ENCODE results near the gene CEBPB. TPM values are rescaled to one million over a fixed set of nuclear protein-coding genes. Genes with fewer than 3 reads are reported as not detected.
"Not testable (repeated sequence)": the region's sequence is repeated elsewhere in the genome, so short reads cannot be mapped to it uniquely, and the experiment has no call there.

Gene CEBPB
- total RNA-seq, 1 donor from 2014 or later = 11.3 TPM

DNA sequence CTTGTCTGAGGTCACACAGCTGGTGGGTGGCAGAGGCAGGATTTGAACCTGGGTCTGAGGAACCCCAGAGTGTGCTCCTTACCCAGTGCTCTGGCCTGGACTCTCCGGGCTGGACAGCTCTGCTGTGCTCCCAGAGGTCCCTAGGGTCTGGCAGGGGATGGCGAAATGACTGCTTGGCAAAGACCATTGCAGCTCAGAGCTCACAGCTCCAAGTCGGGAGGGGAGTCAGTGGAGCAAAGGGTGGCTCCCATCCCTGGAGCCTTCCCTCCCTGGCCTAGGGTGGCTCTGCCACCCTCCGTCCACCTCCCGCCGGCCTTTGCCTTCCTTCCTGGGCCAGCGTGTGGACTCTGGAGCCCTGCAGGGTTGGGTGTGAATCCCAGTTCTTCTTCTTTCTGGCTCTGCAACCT, 17.5 kb downstream of the CEBPB start:
- peaks cover 6% of the 10 kb centered on the region for H3K9me3 Mint-ChIP-seq (ENCODE audit: unreplicated experiment)
- DNase-seq = no peak

DNA sequence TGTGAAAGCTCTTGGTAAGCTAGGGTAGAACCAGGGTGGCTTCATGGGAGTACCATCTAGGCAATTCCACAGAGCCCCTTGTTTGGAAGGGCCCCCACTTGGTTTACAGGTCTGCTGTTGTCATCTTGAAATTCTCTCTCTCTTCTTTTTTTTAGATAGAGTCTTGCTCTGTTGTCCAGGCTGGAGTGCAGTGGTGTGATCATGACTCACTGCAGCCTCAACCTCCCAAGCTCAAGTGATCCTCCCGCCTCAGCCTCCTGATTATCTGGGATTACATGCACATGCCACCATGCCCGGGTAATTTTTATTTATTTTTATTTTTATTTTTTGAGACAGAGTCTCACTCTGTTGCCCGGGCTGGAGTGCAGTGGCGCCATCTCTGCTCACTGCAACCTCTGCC, 18.2 kb downstream of the CEBPB start:
- H3K27me3 Mint-ChIP-seq (ENCODE audit: unreplicated experiment); H3K4me1 Mint-ChIP-seq (ENCODE audit: low read depth, unreplicated experiment); H3K27ac Mint-ChIP-seq (ENCODE audit: unreplicated experiment); H3K36me3 Mint-ChIP-seq (ENCODE audit: unreplicated experiment); H3K9me3 Mint-ChIP-seq (ENCODE audit: unreplicated experiment); H3K4me3 Mint-ChIP-seq (ENCODE audit: unreplicated experiment); DNase-seq: not testable (repeated sequence)

More for the DNA sequence above, 17.5 kb downstream of the CEBPB start:
- no peaks in the 10 kb centered on the region for H3K4me1 Mint-ChIP-seq (ENCODE audit: low read depth, unreplicated experiment)
- H3K4me3 Mint-ChIP-seq (ENCODE audit: unreplicated experiment) = no peak overlapping the region
- H3K36me3 Mint-ChIP-seq (ENCODE audit: unreplicated experiment) = peaks cover 15% of the 10 kb centered on the region
- H3K27ac Mint-ChIP-seq (ENCODE audit: unreplicated experiment) = no peak overlapping the region
- peaks cover 3% of the 10 kb centered on the region for H3K27me3 Mint-ChIP-seq (ENCODE audit: unreplicated experiment)
- TF ChIP-seq, protein P1, sequence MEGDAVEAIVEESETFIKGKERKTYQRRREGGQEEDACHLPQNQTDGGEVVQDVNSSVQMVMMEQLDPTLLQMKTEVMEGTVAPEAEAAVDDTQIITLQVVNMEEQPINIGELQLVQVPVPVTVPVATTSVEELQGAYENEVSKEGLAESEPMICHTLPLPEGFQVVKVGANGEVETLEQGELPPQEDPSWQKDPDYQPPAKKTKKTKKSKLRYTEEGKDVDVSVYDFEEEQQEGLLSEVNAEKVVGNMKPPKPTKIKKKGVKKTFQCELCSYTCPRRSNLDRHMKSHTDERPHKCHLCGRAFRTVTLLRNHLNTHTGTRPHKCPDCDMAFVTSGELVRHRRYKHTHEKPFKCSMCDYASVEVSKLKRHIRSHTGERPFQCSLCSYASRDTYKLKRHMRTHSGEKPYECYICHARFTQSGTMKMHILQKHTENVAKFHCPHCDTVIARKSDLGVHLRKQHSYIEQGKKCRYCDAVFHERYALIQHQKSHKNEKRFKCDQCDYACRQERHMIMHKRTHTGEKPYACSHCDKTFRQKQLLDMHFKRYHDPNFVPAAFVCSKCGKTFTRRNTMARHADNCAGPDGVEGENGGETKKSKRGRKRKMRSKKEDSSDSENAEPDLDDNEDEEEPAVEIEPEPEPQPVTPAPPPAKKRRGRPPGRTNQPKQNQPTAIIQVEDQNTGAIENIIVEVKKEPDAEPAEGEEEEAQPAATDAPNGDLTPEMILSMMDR (IDR thresholded peaks at IDR 0.05; ENCODE audit: partially characterized antibody, unreplicated experiment) = no peak

DNA sequence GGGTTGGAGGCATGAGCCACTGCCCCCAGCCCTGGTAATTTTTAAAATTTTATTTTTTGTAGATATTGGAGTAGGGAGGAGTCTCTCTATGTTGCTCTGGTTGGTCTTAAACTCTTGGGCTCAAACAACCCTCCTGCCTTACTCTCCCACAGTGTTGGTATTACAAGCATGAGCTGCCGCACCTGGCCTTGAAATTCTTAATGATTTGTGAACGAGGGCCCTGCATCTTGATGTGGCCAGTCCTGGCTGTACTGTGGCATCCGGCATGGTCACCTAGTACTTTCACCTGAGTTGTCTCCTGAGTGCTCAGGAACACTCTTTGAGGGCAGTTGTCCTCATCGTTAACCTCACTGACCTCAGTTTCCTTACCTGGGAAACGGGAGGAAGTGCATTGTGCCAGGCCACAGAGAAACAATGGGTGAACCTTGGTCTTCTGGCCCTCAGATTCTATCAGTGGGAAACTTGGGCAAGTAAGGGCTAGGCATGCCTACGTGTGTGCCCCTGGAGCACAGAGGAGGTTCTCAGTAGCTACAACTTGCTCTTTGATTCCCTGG, 19.5 kb downstream of the CEBPB start:
- H3K27ac Mint-ChIP-seq (ENCODE audit: unreplicated experiment) = no peak overlapping the region
- H3K27me3 Mint-ChIP-seq (ENCODE audit: unreplicated experiment) = peaks cover 3% of the 10 kb centered on the region
- no peaks in the 10 kb centered on the region for H3K4me1 Mint-ChIP-seq (ENCODE audit: low read depth, unreplicated experiment)
- H3K4me3 Mint-ChIP-seq (ENCODE audit: unreplicated experiment) = no peak overlapping the region
- no peaks in the 10 kb centered on the region for H3K9me3 Mint-ChIP-seq (ENCODE audit: unreplicated experiment)
- H3K36me3 Mint-ChIP-seq (ENCODE audit: unreplicated experiment) = no peaks in the 10 kb centered on the region
- DNase-seq = no peak
- TF ChIP-seq, protein P1 (IDR thresholded peaks at IDR 0.05; ENCODE audit: partially characterized antibody, unreplicated experiment) = no peak

DNA sequence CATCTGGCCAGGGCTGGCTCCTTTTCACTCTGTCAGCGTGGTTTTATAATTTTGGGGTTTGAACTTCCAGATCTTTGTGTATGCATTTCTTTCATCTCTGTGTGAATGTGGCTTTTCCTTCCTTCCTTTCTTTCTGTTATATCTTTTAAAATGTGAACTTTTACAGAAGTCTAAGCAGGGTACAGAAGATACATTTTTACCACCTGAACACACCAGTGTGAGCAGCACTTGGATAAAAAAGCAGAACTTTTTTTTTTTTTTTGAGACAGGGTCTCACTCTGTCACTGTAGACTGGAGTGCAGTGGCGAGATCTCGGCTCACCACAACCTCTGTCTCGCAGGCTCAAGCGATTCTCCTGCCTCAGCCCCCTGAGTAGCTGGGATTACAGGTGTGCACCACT, 20.5 kb downstream of the CEBPB start:
- Mint-ChIP-seq H3K27me3 (ENCODE audit: unreplicated experiment) (peaks cover 3% of the 10 kb centered on the region), H3K4me3 (ENCODE audit: unreplicated experiment) (no peak overlapping the region), H3K36me3 (ENCODE audit: unreplicated experiment) (no peaks in the 10 kb centered on the region), H3K4me1 (ENCODE audit: low read depth, unreplicated experiment) (no peaks in the 10 kb centered on the region), H3K27ac (ENCODE audit: unreplicated experiment) (no peak overlapping the region), H3K9me3 (ENCODE audit: unreplicated experiment) (no peaks in the 10 kb centered on the region)
- DNase-seq = no peak
- TF ChIP-seq, protein P1 (IDR thresholded peaks at IDR 0.05; ENCODE audit: partially characterized antibody, unreplicated experiment) = no peak

DNA sequence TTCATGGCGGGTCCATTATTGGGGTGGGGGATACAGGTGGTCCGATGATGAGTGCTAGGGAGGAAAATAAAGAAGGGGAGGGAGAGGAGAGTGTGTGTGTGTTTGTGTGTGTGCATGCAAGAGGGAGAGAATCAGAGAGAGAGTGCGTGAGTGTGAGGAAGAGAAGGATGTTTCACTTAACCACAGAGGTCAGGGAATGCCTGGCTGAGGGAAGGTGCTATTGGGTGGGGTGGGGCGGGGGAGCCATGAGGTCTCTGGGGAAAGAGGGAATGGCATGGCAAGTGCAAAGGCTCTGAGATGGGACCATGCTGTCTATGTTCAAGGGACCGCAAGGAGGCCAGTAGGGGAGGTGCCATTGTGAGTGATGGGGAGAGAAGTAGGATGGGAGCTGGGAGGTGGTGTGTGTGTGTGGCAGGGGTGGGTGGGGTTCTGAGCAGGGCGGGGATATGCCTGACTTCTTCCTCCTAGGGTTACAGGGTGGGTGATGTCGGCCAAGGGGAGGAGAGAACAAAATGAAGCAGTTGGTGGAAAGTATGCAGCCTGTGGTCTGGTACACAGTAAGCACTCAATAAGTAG, 23.0 kb downstream of the CEBPB start:
- no peak for DNase-seq
- Mint-ChIP-seq H3K4me1 (ENCODE audit: low read depth, unreplicated experiment) (no peaks in the 10 kb centered on the region), H3K27me3 (ENCODE audit: unreplicated experiment) (peaks cover 9% of the 10 kb centered on the region), H3K27ac (ENCODE audit: unreplicated experiment) (no peak overlapping the region), H3K4me3 (ENCODE audit: unreplicated experiment) (no peak overlapping the region), H3K9me3 (ENCODE audit: unreplicated experiment) (no peaks in the 10 kb centered on the region), H3K36me3 (ENCODE audit: unreplicated experiment) (no peaks in the 10 kb centered on the region)
- TF ChIP-seq, protein P1 (IDR thresholded peaks at IDR 0.05; ENCODE audit: partially characterized antibody, unreplicated experiment) = no peak
